PC-3 (cell line): Measurements from ENCODE around the gene PPP2R5D. TPM values are rescaled to one million over a fixed set of nuclear protein-coding genes. Genes with fewer than 3 reads are reported as not detected.
A peak's percentile ranks its signal among the peaks of the same experiment; 100 is the strongest.

Experiments used
- ATAC-seq: fragments of 200-7000 bp; cut with Tn5 transposase; 2 replicates; pipeline ENCODE4 v1.9.1; 2020; ENCODE audit warnings: mild to moderate bottlenecking, moderate library complexity
- BruUV-seq: library from RNA; stranded (reverse); fragments of 400-500 nt; replicated peaks from 2 replicates; lab custom pipeline; 2021; lab: Mats Ljungman, UMichigan
- CTCF ChIA-PET: fragments of 300-600 bp; sonication (Branson Sonifier 250); formaldehyde crosslinking; loops from one replicate; lab custom pipeline; 2022; ENCODE audit warnings: antibody characterized with exemption; lab: Charles Lee
- POLR2A ChIA-PET: fragments of 300-600 bp; sonication (Branson Sonifier 250); formaldehyde crosslinking; loops from one replicate; lab custom pipeline; 2022; ENCODE audit warnings: antibody characterized with exemption; ENCODE audit not compliant: unreplicated experiment; lab: Charles Lee
- DNase-seq: peaks from one replicate; pipeline ENCODE4 v3.0.0-alpha.2; 2015
- H2AFZ ChIP-seq: fragments of 300-600 bp; sonication (generic); 2 replicates; pipeline ENCODE4 v1.6.0; 2016; ENCODE audit warnings: antibody characterized with exemption, low read length
- H3F3A ChIP-seq: fragments of 300-600 bp; sonication (generic); one replicate; pipeline ENCODE4 v1.6.0; 2017; ENCODE audit warnings: antibody characterized with exemption, low read length, control low read depth, mild to moderate bottlenecking; ENCODE audit not compliant: unreplicated experiment
- H3K27ac ChIP-seq: fragments of 300-600 bp; sonication (generic); 2 replicates; pipeline ENCODE4 v1.5.1; 2016; ENCODE audit warnings: mild to moderate bottlenecking, low read length
- H3K27me3 ChIP-seq: fragments of 300-600 bp; sonication (generic); 2 replicates; pipeline ENCODE4 v1.6.1; 2016; ENCODE audit warnings: low read length, mixed read lengths
- H3K36me3 ChIP-seq: fragments of 300-600 bp; sonication (generic); 2 replicates; pipeline ENCODE4 v1.6.1; 2016; ENCODE audit warnings: low read depth, mixed run types, low read length, mixed read lengths
- H3K4me1 ChIP-seq: fragments of 300-600 bp; sonication (generic); 2 replicates; pipeline ENCODE4 v1.5.1; 2016; ENCODE audit warnings: low read length; ENCODE audit not compliant: insufficient read depth
- H3K4me2 ChIP-seq: fragments of 300-600 bp; sonication (generic); 2 replicates; pipeline ENCODE4 v1.6.0; 2016; ENCODE audit warnings: low read length
- H3K4me3 ChIP-seq: fragments of 300-600 bp; sonication (generic); 2 replicates; pipeline ENCODE4 v1.5.1; 2016; ENCODE audit warnings: mild to moderate bottlenecking, low read length, mixed read lengths
- H3K79me2 ChIP-seq: fragments of 300-600 bp; sonication (generic); 2 replicates; pipeline ENCODE4 v1.6.1; 2017; ENCODE audit warnings: low read length, mixed read lengths
- H3K9ac ChIP-seq: fragments of 300-600 bp; sonication (generic); 2 replicates; pipeline ENCODE4 v1.6.0; 2016; ENCODE audit warnings: mild to moderate bottlenecking, low read length
- H3K9me2 ChIP-seq: fragments of 300-600 bp; sonication (generic); replicated peaks from 2 replicates; pipeline ENCODE4 v1.6.1; 2016; ENCODE audit warnings: mixed run types, low read length, mixed read lengths
- H3K9me3 ChIP-seq: fragments of 300-600 bp; sonication (generic); 2 replicates; pipeline ENCODE4 v1.6.1; 2016; ENCODE audit warnings: low read length, mixed read lengths
- H4K20me1 ChIP-seq: fragments of 300-600 bp; sonication (generic); 2 replicates; pipeline ENCODE4 v1.6.1; 2016; ENCODE audit warnings: low read length, mixed read lengths
- EZH2 ChIP-seq: fragments of 300-600 bp; sonication (generic); IDR thresholded peaks from one replicate; pipeline ENCODE4 v1.6.1; 2017; ENCODE audit warnings: antibody characterized with exemption, mild to moderate bottlenecking, low read length; ENCODE audit not compliant: unreplicated experiment
- EZH2phosphoT487 ChIP-seq: fragments of 300-600 bp; sonication (generic); IDR thresholded peaks from 2 replicates; pipeline ENCODE4 v1.6.1; 2018; ENCODE audit warnings: mild to moderate bottlenecking, antibody characterized with exemption, low read length, borderline replicate concordance
- intact Hi-C: fragments of 100-400 bp; cut with micrococcal nuclease; formaldehyde crosslinking; loops from 2 replicates; pipeline ENCODE4 v1.9.0; 2023
- total RNA-seq: library from RNA; depleted of rRNA; stranded (reverse); fragments of >200 nt; gene quantifications from 2 replicates; pipeline ENCODE4 v1.2.3, GENCODE V29; 2014
- TF ChIP-seq, protein P1 (sequence below): fragments of 300-600 bp; sonication (generic); conservative IDR thresholded peaks from 2 replicates; pipeline ENCODE4 v1.5.1; 2017; ENCODE audit warnings: antibody characterized with exemption, low read depth, mild to moderate bottlenecking, low read length

The PPP2R5D gene
- total RNA-seq, 1 experiment from 2014 or later: 54.1 TPM

DNA sequence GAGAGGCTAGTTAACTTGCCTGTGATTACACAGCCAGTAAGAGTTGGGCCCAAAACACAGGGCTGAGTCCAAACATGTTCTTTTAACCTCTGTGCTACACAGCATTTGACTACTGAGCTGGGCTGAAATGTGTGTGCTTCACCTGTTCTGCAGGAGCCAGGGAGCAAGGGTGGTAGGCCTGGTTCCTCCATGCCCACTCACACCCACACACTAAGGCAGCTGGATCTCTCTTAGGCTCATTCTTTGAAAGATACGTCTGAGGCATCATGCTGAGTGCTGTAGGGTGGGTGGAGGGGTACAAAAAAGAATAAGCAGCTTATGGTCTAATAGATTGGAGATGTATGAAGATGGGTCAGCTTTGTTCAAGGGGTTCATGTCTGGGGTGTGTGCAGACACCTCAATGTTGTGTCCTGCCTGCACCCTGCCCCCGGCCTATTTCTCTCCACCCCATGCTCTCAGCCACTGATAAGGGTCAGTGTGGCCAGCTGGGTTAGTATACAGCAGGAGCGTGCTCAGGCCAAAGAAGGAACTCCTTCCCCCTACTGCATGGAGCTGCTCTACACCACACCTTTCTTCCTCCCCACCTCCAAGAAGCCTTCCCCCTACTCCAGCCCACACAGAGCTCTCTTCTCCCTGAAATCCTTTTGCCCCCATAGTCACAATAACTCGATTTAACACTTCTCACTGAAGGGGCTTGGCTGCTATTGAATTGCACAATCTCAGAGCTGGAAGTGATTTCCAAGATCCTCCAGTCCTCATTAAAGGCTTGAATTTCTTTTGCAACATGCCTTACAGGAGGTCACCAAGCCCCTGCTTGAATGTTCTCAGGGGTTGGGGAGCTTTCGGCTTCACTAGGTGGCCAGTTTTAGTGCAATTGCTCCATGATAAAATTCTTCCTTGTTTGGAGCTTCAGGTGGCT lies 3.4 kb downstream of the PPP2R5D start:
- no peaks in the 10 kb centered on the region for H3F3A ChIP-seq
- DNase-seq: no peak
- BruUV-seq: no TSS peak
- ChIA-PET POLR2A (no interaction called here), CTCF (no interaction called here)
- peaks cover 33% of the 10 kb centered on the region for H3K79me2 ChIP-seq
- no peak overlapping the region for H2AFZ ChIP-seq
- H3K27ac ChIP-seq: no peak overlapping the region
- peaks cover 9% of the 10 kb centered on the region for H3K36me3 ChIP-seq
- H3K9me3 ChIP-seq: no peaks in the 10 kb centered on the region
- no peak overlapping the region for H3K4me3 ChIP-seq
- peaks cover 24% of the 10 kb centered on the region for H3K4me1 ChIP-seq
- H3K9ac ChIP-seq: no peak overlapping the region
- intact Hi-C loops: no loop called here
- no peaks in the 10 kb centered on the region for H4K20me1 ChIP-seq
- no peaks in the 10 kb centered on the region for H3K27me3 ChIP-seq
- TF ChIP-seq EZH2phosphoT487 (no peak), EZH2 (no peak)
- TF ChIP-seq, protein P1, sequence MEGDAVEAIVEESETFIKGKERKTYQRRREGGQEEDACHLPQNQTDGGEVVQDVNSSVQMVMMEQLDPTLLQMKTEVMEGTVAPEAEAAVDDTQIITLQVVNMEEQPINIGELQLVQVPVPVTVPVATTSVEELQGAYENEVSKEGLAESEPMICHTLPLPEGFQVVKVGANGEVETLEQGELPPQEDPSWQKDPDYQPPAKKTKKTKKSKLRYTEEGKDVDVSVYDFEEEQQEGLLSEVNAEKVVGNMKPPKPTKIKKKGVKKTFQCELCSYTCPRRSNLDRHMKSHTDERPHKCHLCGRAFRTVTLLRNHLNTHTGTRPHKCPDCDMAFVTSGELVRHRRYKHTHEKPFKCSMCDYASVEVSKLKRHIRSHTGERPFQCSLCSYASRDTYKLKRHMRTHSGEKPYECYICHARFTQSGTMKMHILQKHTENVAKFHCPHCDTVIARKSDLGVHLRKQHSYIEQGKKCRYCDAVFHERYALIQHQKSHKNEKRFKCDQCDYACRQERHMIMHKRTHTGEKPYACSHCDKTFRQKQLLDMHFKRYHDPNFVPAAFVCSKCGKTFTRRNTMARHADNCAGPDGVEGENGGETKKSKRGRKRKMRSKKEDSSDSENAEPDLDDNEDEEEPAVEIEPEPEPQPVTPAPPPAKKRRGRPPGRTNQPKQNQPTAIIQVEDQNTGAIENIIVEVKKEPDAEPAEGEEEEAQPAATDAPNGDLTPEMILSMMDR: no peak
- ATAC-seq: no peak
- H3K9me2 ChIP-seq: no peaks in the 10 kb centered on the region
- no peak overlapping the region for H3K4me2 ChIP-seq

DNA sequence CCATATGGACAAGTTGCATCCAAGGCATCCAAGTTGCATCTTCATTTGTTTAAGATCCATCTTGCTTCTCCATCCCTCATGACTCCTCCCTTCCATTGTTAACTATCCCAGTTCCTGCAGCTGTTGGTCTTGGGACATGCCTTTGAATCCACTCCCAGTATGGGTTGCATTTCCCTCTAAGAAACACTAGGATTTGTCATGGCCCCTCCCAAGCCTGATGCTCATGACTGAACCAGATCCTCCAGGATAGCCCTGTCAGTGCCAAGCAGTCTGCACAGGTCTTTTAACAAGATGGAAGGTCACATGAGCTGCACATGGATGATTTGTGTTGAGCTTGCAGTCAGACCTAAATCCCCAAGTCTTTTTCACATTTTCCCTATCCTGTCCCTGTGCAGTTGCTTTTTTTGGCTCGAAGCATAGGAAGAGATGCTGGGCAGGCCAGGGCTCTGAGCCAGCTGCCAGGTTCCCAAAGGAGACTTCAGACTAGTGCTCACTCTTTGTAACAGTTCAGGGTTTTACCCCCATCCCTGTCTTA lies 4.2 kb downstream of the PPP2R5D start:
- ChIA-PET CTCF (no interaction called here), POLR2A (no interaction called here)
- peaks cover 33% of the 10 kb centered on the region for H3K79me2 ChIP-seq
- H3K27ac ChIP-seq: no peak overlapping the region
- no peak overlapping the region for H2AFZ ChIP-seq
- H4K20me1 ChIP-seq: no peaks in the 10 kb centered on the region
- no peaks in the 10 kb centered on the region for H3F3A ChIP-seq
- no peak overlapping the region for H3K4me2 ChIP-seq
- no peaks in the 10 kb centered on the region for H3K9me2 ChIP-seq
- ATAC-seq (no peak), DNase-seq (peak; percentile 19)
- H3K27me3 ChIP-seq: no peaks in the 10 kb centered on the region
- BruUV-seq: no TSS peak
- H3K4me3 ChIP-seq: no peak overlapping the region
- no peak overlapping the region for H3K9ac ChIP-seq
- TF ChIP-seq EZH2: no peak
- TF ChIP-seq EZH2phosphoT487: no peak
- TF ChIP-seq, protein P1: no peak
- H3K36me3 ChIP-seq: peaks cover 9% of the 10 kb centered on the region
- peaks cover 23% of the 10 kb centered on the region for H3K4me1 ChIP-seq
- no peaks in the 10 kb centered on the region for H3K9me3 ChIP-seq
- intact Hi-C loops: no loop called here

DNA sequence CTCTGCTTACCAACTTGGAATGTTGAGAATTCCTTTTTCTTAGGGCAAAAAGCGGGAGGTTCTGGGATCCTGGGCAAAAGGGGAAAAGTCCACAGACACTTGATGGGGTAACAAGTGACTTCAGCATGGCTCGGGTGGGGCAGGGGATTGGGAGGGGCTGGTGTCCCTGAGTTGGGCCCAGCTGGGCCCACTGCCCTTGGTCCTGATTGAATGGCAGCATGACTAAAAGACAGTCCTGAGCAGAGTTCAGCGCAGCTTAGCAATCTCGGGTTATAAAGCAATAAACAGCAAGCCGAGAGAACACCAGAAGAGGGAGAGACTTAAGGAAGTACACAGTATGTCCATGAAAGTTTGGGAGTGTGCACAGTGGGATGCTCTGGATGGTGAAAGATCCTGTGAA lies 5.6 kb downstream of the PPP2R5D start:
- Histone ChIP-seq H3K4me3 (no peak overlapping the region), H3F3A (no peaks in the 10 kb centered on the region), H3K79me2 (peaks cover 33% of the 10 kb centered on the region), H3K4me2 (no peak overlapping the region), H3K9ac (no peak overlapping the region), H3K36me3 (peaks cover 9% of the 10 kb centered on the region), H3K9me2 (no peaks in the 10 kb centered on the region), H3K9me3 (no peaks in the 10 kb centered on the region), H4K20me1 (no peaks in the 10 kb centered on the region), H3K27me3 (no peaks in the 10 kb centered on the region), H3K4me1 (peaks cover 19% of the 10 kb centered on the region), H2AFZ (no peak overlapping the region), H3K27ac (no peak overlapping the region)
- intact Hi-C loops: no loop called here
- ChIA-PET POLR2A (no interaction called here), CTCF (no interaction called here)
- TF ChIP-seq EZH2 (no peak), EZH2phosphoT487 (no peak)
- TF ChIP-seq, protein P1: no peak
- DNase-seq: no peak
- BruUV-seq: no TSS peak
- ATAC-seq: no peak
